SIG-M5 treated with dmso at 0.1 percent for 504 hours (cell line): ENCODE results near the gene DEDD.
A peak's percentile ranks its signal among the peaks of the same experiment; 100 is the strongest.
"Not testable (repeated sequence)": the region's sequence is repeated elsewhere in the genome, so short reads cannot be mapped to it uniquely, and the experiment has no call there.

Source experiments
- DNase-seq: peaks from one replicate; lab custom pipeline; 2025; ENCODE audit not compliant: unreplicated experiment; lab: John Stamatoyannopoulos, UW

Gene DEDD

DNA sequence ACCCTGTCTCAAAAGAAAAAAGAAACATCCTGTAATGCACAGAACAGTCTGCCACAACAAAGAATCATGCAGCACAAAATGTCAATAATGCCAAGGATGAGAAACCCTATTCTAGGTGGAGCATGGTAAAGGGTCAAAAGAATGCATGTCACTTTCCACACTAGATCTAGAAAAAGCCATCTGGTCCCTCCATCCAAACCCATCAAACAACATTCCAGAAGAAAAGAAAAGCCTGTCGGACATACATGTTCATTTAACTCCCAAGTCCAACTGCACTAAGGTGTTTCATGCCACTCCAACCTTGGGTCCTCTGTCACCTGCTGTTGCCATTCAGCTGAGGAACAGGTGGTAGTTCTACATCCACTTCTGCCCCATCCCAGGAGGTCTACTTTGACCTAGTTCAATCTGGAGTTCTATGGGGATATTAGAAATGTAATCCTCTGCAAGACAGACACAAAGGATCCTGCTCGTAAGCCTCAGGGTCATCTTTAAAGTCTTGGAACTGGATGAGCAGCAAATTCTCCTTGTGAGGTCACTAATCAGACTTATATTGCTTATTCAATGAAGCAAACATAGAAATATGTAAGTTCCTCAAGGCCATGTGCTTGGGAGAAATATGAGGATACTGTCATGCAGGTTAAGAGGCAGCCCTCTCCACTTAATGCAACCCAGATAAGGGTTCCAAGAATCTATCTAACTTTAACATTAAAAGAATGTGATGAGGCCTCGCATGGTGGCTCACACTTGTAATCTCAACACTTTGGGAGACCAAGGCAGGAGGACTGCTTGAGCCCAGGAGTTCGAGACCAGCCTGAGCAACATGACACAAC, 3.7 kb downstream of the DEDD start:
- DNase-seq, result no peak

DNA sequence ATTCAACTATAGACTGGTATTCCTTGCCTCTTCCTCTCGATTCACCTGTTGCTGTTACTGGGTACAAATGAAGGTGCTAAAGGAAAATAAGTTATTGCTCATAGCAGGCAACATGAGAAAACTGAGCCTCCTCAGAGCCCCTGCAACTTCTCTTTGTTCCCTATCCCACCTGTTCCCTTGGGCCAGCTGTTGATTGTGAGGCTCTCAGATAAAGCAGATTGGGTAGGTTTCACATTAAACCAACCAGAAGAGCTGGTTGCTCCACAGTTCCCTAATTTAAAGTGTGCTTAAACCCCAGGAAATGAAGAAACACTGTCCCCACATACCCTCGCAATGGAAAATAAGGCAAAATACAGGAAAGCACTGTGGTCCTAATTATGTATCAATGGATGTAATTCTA, 4.8 kb downstream of the DEDD start:
- DNase-seq, result peak; percentile 63

DNA sequence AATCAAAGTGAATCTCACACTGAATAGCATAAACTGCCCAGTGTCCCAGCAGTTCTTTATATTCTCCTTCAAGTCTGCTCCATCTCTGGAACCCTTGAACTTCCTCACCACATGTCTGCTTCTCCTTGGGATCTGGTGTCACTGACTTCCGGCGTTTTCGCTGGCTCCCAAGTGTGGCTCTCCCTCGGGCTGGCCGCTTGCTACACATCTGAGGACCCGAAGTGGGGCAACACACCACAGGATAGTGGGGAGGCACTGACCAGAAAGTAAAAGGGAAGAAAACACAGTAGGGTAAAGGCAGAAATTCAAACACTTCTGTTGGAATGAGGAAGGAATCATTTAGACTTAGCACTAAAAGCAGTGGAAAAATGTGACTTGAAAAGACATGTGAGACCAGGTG, 9.5 kb downstream of the DEDD start:
- no peak for DNase-seq

DNA sequence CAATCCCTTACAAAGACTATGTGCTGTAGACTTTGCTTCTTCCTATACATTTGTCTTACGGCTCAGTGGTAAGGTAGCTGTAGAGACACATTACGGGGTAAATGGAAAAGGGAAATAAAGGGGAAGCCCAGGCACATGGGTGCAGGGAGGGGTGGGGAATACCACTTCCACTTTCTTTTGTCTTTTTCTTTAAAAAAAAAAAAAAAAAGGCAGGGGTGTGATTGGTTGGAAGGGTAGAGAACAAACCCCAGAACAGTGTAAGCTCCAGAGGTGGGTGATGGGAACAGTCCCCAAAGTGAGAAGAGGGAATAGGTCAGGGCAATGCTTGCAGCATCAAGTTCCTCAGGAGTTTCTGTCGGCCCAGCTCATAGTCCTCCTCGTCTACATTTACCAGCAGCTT, 10.6 kb downstream of the DEDD start:
- peak; percentile 86 for DNase-seq

DNA sequence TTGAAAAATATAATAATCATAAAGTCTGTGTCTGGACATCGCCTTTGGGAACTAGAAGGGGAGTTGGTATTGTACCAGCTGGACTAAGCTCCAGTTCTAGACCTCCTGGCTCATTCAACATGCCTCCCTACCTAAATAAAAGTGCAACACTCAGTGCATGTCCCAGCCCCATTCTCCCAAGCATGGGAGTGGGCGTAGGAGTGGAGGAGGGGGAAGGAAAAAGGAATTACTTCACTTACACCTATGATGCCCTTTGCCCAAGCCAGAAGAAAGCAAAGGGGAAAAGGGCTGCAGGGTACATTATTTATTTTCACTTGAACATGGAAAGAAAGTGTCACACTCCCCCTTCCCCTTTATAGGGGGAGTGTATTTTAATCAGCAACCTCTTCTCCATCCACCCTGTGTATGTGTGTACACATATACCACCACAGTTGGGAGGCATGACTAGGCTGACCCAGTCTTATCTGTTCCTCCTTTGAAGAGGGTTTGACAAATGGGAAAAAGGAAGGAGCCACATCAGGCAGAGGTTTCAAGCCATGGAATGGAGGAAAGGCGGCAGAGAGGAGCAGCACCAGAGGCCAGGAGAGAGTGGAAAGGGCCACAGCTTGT, 11.3 kb downstream of the DEDD start:
- DNase-seq, result no peak

DNA sequence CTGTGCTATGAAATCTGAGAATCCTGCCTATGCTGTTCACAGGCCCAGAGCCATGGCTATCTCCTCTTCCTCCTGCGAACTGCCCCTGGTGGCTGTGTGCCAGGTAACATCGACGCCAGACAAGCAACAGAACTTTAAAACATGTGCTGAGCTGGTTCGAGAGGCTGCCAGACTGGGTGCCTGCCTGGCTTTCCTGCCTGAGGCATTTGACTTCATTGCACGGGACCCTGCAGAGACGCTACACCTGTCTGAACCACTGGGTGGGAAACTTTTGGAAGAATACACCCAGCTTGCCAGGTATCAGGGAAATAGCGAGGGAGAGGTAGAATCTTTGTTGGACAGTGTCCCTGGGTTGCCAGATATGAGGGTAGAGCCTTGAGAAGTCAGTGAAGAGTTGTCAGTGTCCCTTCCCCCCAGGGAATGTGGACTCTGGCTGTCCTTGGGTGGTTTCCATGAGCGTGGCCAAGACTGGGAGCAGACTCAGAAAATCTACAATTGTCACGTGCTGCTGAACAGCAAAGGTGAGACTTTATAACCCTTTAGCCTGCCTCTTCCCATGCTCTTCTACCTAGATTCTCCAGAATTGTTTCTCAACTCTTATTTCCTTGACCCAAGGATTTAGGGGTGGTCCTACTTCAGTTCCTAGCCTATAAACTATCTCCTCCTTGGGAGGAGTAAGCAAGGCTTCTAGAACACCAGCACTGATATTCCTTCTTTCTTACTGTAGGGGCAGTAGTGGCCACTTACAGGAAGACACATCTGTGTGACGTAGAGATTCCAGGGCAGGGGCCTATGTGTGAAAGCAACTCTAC, 13.2 kb downstream of the DEDD start:
- DNase-seq, result peak; percentile 90

DNA sequence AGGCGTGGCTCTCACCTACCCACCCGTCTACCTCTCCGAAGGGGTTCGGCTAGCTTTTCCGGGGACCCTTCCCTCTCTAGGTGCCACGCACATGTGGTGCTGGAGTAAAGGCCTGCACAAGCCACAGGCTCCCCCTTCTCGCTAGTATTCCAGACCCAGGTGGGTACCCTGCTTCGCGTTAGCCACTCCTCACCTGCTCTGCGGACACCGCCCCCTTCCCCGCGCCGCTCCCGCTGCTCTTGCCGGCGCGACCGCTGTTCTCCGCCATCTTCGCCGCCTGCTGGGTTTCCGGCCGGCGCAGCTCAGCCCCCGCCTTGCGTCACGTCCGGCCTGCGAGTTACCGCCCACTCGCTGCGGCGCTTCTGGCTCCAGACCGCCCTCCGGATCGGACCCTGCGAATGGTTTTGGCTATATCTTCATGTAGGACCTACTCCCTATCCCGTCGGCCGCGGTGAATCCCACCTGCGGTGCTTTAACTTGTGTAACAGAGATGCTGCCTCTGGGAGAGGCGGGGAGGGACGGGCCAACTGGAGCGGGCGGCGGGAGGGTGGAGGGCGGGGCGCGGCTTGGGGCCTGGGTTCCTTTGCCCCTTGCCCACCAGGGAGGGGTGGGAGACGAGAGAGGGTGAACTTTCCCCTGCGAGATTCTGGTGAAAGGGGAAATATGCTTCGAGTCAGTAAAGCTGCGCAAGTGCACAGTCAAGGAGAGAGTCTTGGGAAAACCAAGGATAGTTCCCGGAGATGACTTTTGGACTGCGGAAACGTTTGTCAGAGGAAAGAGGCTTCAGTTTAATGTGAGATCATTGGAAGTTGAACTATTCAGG, 14.5 kb downstream of the DEDD start, which contains the start of the genes NIT1 and PFDN2:
TSS of gene NIT1 (plus strand) at position 347 of the 823 bp plus-strand sequence. CDS start at position 419, 72 bp downstream.
TSS of gene PFDN2 (minus strand) at position 279 of the 823 bp plus-strand sequence. CDS start at position 268, 11 bp downstream.
- peak; percentile 81 for DNase-seq

DNA sequence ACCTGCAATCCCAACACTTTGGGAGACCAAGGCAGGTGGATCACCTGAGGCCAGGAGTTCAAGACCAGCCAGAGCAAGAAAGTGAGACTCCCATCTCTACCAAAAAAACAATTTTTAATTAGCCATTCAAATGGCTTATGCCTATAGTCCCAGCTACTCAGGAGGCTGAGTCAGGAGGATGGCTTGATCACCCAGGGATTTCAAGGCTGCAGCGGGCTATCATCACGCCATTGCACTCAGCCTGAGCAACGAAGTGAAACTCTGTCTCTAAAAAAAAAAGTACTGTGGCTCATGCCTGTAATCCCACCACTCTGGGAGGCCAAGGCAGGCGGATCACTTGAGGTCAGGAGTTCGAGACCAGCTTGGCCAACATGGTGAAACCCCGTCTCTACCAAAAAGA, 16.5 kb downstream of the DEDD start:
- not testable (repeated sequence) for DNase-seq

DNA sequence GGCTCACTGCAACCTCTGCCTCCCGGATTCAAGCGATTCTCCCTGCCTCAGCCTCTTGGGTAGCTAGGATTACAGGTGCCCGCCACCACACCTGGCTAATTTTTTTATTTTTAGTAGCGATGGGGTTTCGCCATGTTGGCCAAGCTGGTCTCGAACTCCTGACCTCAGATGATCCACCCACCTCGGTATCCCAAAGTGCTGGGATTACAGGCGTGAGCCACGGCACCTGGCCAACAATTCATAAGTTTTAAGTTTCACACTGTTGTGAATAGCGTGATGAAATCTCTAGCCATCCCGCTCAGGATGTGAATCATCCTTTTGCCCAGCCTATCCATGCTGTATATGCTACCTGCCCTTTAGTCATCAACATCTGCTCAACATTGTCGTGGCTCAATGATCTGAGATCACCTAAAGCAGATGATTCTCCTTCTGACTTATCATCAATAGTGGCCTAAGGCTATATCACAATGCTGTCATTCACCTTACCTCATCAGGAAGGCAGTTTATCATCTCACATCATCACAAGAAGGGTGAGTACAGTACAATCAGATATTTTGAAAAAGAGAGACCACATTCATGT, 17.2 kb downstream of the DEDD start:
- peak; percentile 75 for DNase-seq

DNA sequence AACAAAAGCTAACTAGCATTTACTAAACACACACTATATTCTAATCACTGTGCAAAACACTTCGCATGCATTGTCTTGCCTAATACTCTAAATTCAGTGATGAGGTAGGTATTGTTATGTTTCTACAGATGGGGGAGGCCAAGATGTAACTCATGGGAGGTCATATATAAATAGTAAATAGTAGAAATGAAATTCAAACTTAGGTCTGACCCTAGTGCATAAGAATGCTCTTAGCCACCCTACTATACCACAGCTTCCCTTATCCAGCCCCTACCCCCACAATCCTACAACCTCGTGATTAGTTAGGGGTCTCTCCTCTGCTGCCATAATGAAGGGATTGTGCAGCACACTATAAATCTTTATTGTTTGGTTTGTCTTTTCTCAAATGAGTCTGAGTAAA, 17.9 kb downstream of the DEDD start:
- no peak for DNase-seq

DNA sequence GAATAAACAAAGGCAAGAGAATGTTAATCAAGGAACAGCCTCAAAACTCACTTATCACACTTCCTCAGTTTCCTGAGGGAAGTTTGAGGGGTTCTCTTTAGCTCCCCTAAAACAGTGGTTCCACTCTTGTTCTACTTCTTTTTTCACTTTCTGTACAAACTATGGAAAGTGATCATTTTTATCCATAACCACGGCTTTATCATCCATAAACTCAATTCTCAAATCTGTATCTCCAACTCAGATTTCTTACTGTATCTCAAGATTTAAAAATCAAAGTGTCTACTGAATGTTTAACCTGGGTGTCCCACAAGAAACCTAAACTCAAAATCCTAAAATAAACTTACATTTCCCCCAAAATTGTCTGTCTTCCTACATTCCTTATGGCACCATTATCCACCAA, 18.6 kb downstream of the DEDD start:
- DNase-seq, result no peak

DNA sequence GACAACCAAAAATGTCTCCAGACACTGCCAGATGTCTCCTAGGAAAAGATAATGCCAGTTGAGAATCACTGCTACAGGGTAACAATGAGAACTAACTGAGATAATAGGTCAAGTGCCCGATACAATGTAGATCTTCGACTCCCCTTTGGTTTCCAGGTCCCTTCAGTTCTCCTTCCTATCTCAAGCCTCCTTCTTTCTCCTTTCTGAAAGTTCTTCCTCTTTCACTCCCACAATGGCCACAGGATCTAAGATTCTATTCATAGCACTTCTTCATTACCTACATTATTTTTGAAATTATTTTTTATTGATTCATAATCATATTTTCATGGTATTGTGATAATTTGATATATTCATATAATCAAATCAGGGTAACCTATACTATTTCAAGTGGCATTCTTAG, 20.9 kb downstream of the DEDD start:
- peak; percentile 62 for DNase-seq

DNA sequence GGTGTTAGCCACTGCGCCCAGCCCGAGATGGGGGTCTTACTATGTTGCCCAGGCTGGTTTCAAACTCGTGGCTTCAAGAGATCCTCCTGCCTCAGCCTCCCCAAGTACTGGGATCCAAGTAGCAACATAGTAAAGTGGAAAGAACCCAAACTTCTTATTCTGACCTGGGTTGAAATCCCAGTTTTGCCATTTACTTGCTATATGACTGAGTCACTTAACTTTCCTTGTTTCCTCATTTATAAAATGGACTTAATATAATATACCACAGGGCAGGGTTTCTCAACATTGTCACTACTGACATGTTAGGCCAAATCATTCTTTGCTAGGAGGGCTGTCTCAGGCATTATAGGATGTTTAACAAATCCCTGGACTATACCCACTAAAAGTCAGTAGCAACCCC, 21.4 kb downstream of the DEDD start:
- DNase-seq, result no peak

DNA sequence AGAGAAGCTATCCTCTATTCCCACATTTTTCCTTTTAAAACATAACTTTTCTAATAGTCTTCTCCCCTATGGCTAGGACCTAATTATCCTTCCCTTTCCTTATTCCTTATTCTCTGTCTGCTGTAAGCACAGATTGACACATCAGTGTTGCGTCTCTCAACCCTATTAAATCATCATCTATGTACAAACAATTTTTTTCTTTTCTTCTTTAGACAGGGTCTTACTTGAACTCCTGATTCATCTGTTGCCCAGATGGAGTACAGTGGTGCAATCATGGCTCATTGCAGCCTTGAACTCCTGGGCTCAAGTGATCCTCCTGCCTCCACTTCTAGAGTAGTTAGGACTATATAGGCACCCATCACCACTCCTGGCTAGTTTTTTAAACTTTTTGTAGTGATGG, 26.0 kb downstream of the DEDD start:
- no peak for DNase-seq

DNA sequence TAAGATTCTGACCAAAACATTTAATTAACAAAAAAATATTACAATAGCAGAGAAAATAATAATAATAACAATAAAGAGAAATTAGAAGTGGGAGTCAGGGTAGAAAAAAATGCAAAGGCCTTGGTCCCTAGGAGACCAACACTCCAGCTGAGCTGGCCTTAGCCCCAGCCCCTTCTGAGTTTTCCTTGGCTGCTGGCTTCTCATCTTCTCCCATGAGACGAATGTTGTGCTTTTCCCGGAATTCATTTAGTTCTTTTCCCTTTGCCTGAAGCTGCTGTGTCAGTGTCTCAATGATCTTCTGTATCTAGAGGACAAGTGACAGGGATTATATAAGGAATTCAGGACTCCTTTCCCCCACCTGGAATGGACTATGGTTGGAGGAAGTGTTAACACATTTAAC, 31.9 kb downstream of the DEDD start:
- no peak for DNase-seq

DNA sequence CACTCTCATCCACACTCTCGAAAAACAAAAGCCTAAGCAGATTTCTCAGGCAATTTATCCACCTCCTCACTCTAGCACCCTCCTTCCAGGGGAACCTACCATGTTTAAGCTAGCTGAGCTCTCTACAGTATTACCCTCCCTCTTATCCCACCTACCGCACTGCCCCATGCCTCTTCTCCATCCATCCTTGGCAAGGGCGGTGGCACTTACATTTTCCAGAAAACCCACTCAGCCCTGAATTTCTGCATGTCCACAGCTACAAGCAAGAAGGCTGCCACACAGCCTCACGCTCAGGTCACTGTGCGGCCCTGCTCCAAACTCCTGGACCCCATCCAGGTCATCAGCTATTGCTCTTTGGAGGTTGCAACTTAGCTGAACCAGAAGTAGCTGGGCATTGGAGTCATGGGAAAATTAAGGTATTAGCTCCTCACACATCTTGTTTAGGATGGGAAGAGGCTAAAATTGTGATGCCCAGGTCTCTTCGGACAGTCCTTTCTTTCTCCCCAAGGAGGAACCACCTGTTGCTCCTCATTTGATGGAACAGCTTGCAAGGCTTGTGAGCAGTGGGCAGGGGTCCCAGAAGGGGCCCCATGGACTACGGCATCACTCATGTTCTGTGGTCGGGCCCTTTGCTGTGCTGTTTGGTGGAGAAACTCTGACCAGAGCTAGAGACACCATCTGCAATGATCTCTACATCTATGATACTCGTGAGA, 33.2 kb downstream of the DEDD start:
- no peak for DNase-seq

DNA sequence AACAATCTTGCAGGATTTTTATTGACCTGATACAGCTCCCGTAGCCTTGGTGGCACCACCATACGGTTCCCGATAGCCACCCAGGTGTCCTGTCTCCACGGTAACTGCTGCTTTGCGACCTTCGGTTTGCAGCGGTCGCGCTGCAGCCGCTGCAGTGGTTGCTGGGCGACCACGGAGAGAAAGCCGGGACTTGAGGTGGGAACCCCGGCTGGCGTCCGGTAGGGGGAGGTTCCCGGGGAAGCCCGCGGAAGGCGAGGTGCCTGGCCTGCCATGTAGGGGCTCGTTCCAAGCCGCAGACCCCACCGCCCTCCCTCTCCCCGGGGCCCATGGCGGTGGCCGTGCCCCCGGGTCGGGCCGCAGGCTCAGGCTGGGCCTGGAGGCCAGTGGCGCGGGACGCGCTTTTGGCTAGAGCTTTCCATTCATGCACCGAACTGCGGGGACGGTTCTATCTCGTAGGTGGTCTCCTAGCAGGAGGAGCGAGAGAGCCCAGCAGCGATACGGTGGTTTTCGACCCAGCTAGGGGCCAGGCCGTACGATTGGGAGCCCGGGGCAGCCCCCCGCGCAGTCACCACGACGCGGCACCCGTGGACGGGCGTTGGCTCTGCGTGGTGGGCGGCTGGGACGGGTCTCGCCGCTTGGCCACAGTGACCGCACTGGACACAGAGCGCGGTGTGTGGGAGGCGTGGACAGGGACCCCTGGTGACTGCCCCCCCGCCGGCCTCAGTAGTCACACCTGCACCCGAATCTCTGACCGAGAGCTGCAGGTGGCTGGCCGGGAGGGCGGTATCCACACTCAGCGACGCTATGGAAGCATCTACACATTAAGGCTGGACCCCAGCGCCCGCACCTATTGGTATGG, 34.0 kb downstream of the DEDD start, which contains the start of gene KLHDC9:
TSS of gene KLHDC9 (plus strand) at position 152 of the 859 bp plus-strand sequence. CDS start at position 327, 175 bp downstream.
- no peak for DNase-seq

DNA sequence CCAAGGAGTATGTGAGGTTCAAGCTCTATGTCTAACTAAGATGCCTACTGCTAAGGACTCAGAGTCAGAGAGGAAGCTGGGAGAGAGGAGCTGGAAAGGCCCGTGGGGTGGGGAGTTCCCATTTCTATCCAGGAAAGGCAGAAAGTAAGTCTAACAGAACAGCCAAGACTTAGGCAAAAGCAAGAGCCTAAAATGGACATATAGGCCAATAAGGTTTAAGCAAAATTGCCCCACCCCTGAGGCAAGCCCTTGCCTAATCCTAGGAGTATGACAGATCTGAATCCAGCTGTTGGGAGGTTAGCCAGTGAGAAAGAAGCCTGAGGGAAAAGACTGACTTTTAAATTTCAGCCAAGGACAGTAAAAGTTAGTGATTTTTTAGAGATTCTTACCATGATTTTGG, 35.9 kb downstream of the DEDD start:
- DNase-seq, result peak; percentile 35

DNA sequence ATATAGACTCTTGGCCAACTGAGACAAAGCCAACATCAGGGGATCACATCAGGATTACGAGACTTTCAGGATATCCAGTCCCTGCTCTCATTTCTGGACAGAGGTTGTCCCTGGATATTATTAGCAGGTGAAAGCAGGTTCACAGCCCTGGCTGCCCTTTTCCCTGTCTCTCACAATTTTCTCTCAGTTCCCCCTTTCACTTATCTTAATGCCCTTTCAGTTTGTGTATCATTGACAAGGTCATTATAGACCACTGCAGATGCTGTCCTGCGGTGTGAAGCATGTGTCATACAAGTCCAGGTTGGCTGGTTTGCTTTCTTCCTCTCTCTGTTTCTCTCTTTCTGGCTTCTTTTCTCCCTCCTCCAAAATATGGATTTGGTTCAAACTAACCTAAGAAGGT, 36.5 kb downstream of the DEDD start:
- DNase-seq, result no peak
